ENCODE measurements around the gene KIAA0232.

Gene KIAA0232

GRCh38 chr4:6772223-6772928 lies 10.2 kb upstream of the KIAA0232 start:
- Histone ChIP-seq H3K9ac (no peak overlapping the region), H2AFZ (no peak overlapping the region), H3K9me3 (ENCODE audit: control insufficient read depth, low read length) (no peaks in the 10 kb centered on the region), H3K79me2 (no peaks in the 10 kb centered on the region), H3K4me2 (ENCODE audit: low read length) (no peak overlapping the region), H3K4me3 (ENCODE audit: low read depth, low read length) (no peak overlapping the region), H3K27me3 (ENCODE audit: control insufficient read depth, insufficient read depth, low read length) (no peaks in the 10 kb centered on the region), H3K36me3 (ENCODE audit: control insufficient read depth, insufficient read depth, low read length) (no peaks in the 10 kb centered on the region), H3K4me1 (no peaks in the 10 kb centered on the region), H3K27ac (no peak overlapping the region)
- TF ChIP-seq CTCF (IDR thresholded peaks at IDR 0.05), result no peak

- Histone ChIP-seq H3K4me1 (no peaks in the 10 kb centered on the region), H3K9me3 (ENCODE audit: control insufficient read depth, low read length) (no peaks in the 10 kb centered on the region), H3K4me2 (ENCODE audit: low read length) (no peak overlapping the region), H3K27ac (no peak overlapping the region), H3K36me3 (ENCODE audit: control insufficient read depth, insufficient read depth, low read length) (no peaks in the 10 kb centered on the region), H3K4me3 (ENCODE audit: low read depth, low read length) (no peak overlapping the region), H2AFZ (no peak overlapping the region), H3K79me2 (no peaks in the 10 kb centered on the region), H3K9ac (no peak overlapping the region), H3K27me3 (ENCODE audit: control insufficient read depth, insufficient read depth, low read length) (no peaks in the 10 kb centered on the region)
- TF ChIP-seq CTCF (IDR thresholded peaks at IDR 0.05), result no peak
Measured at GRCh38 chr4:6773106-6773505, 9.4 kb upstream of the KIAA0232 start.

- Histone ChIP-seq H3K4me3 (ENCODE audit: low read depth, low read length) (no peak overlapping the region), H3K27me3 (ENCODE audit: control insufficient read depth, insufficient read depth, low read length) (no peaks in the 10 kb centered on the region), H3K4me1 (no peaks in the 10 kb centered on the region), H3K27ac (no peak overlapping the region), H2AFZ (no peak overlapping the region), H3K79me2 (no peaks in the 10 kb centered on the region), H3K4me2 (ENCODE audit: low read length) (no peak overlapping the region), H3K9ac (no peak overlapping the region), H3K36me3 (ENCODE audit: control insufficient read depth, insufficient read depth, low read length) (no peaks in the 10 kb centered on the region), H3K9me3 (ENCODE audit: control insufficient read depth, low read length) (no peaks in the 10 kb centered on the region)
- TF ChIP-seq CTCF (IDR thresholded peaks at IDR 0.05), result no peak
Measured at GRCh38 chr4:6773616-6774540, 8.6 kb upstream of the KIAA0232 start.

- H3K9ac ChIP-seq, result no peak overlapping the region
- no peaks in the 10 kb centered on the region for H3K79me2 ChIP-seq
- H3K27me3 ChIP-seq (ENCODE audit: control insufficient read depth, insufficient read depth, low read length), result no peaks in the 10 kb centered on the region
- H3K36me3 ChIP-seq (ENCODE audit: control insufficient read depth, insufficient read depth, low read length), result no peaks in the 10 kb centered on the region
- H3K27ac ChIP-seq, result no peak overlapping the region
- H2AFZ ChIP-seq, result no peak overlapping the region
- no peaks in the 10 kb centered on the region for H3K4me1 ChIP-seq
- no peak overlapping the region for H3K4me2 ChIP-seq (ENCODE audit: low read length)
- TF ChIP-seq CTCF (IDR thresholded peaks at IDR 0.05), result no peak
- H3K4me3 ChIP-seq (ENCODE audit: low read depth, low read length), result no peak overlapping the region
- H3K9me3 ChIP-seq (ENCODE audit: control insufficient read depth, low read length), result no peaks in the 10 kb centered on the region
Measured at GRCh38 chr4:6775746-6776145, 6.8 kb upstream of the KIAA0232 start.

Measured in parathyroid adenoma (tissue), 2 donors.